Neural progenitor cell (in vitro differentiated cells): ENCODE measurements around the gene PDIA5. TPM values are rescaled to one million over a fixed set of nuclear protein-coding genes. Genes with fewer than 3 reads are reported as not detected.

ENCODE experiments used
- DNase-seq: peaks from one replicate; pipeline ENCODE4 v3.0.0-alpha.2; 2016; ENCODE audit warnings: low spot score
- H2AFZ ChIP-seq: fragments of 200-600 bp; sonication (generic); replicated peaks from 2 replicates; pipeline ENCODE4 v1.6.1; 2016; ENCODE audit warnings: antibody characterized with exemption
- H3F3A ChIP-seq: fragments of 200-600 bp; sonication (generic); 2 replicates; pipeline ENCODE4 v1.6.1; 2016; ENCODE audit warnings: antibody characterized with exemption, low read depth
- H3K27ac ChIP-seq: fragments of 200-600 bp; sonication (generic); 2 replicates; pipeline ENCODE4 v1.5.1; 2016; ENCODE audit warnings: mild to moderate bottlenecking
- H3K27me3 ChIP-seq: fragments of 200-600 bp; sonication (generic); 2 replicates; pipeline ENCODE4 v1.6.1; 2016; ENCODE audit warnings: mild to moderate bottlenecking, moderate library complexity
- H3K36me3 ChIP-seq: fragments of 200-600 bp; sonication (generic); 2 replicates; pipeline ENCODE4 v1.5.1; 2016
- H3K4me1 ChIP-seq: fragments of 200-600 bp; sonication (generic); 2 replicates; pipeline ENCODE4 v1.6.1; 2016; ENCODE audit warnings: mixed run types
- H3K4me2 ChIP-seq: fragments of 200-600 bp; sonication (generic); 2 replicates; pipeline ENCODE4 v1.6.1; 2016
- H3K4me3 ChIP-seq: fragments of 200-600 bp; sonication (generic); 2 replicates; pipeline ENCODE4 v1.5.1; 2016
- H3K79me2 ChIP-seq: fragments of 200-600 bp; sonication (generic); 2 replicates; pipeline ENCODE4 v1.6.1; 2016; ENCODE audit warnings: low read depth
- H3K9ac ChIP-seq: fragments of 200-600 bp; sonication (generic); 2 replicates; pipeline ENCODE4 v1.6.1; 2016
- H3K9me3 ChIP-seq: fragments of 200-600 bp; sonication (generic); 2 replicates; pipeline ENCODE4 v1.5.1; 2016; ENCODE audit warnings: low read depth
- H4K20me1 ChIP-seq: fragments of 200-600 bp; sonication (generic); 2 replicates; pipeline ENCODE4 v1.6.1; 2016; ENCODE audit warnings: low read depth
- H3K27ac Mint-ChIP-seq: 3 replicates; pipeline ENCODE4 v1.8.0; 2021; ENCODE audit warnings: mixed read lengths
- H3K27me3 Mint-ChIP-seq: 2 replicates; pipeline ENCODE4 v1.8.0; 2022; ENCODE audit warnings: low read depth, mild to moderate bottlenecking, inconsistent platforms, moderate library complexity, mixed read lengths; ENCODE audit not compliant: insufficient read depth
- H3K36me3 Mint-ChIP-seq: 3 replicates; pipeline ENCODE4 v1.8.0; 2021; ENCODE audit warnings: mixed read lengths
- H3K4me1 Mint-ChIP-seq: 3 replicates; pipeline ENCODE4 v1.8.0; 2021; ENCODE audit warnings: mixed read lengths
- H3K4me3 Mint-ChIP-seq: 3 replicates; pipeline ENCODE4 v1.8.0; 2021; ENCODE audit warnings: mild to moderate bottlenecking, moderate library complexity, mixed read lengths
- H3K9me3 Mint-ChIP-seq: 3 replicates; pipeline ENCODE4 v1.8.0; 2020; ENCODE audit warnings: mixed read lengths
- CTCF ChIP-seq: fragments of 200-600 bp; sonication (generic); IDR thresholded peaks from 2 replicates; pipeline ENCODE4 v1.5.1; 2017; ENCODE audit warnings: antibody characterized with exemption, mild to moderate bottlenecking
- EZH2 ChIP-seq: fragments of 200-600 bp; sonication (generic); IDR thresholded peaks from 2 replicates; pipeline ENCODE4 v1.6.1; 2017; ENCODE audit warnings: antibody characterized with exemption, mild to moderate bottlenecking, moderate library complexity
- EZH2phosphoT487 ChIP-seq: fragments of 200-600 bp; sonication (generic); IDR thresholded peaks from 2 replicates; pipeline ENCODE4 v1.6.1; 2017; ENCODE audit warnings: antibody characterized with exemption
- total RNA-seq: library from RNA; depleted of rRNA; stranded (reverse); fragments of >200 nt; gene quantifications from 2 replicates; pipeline ENCODE4 v1.2.3, GENCODE V29; 2015; ENCODE audit warnings: low replicate concordance

The PDIA5 gene
- total RNA-seq, 1 donor from 2014 or later: 15.8 TPM

DNA sequence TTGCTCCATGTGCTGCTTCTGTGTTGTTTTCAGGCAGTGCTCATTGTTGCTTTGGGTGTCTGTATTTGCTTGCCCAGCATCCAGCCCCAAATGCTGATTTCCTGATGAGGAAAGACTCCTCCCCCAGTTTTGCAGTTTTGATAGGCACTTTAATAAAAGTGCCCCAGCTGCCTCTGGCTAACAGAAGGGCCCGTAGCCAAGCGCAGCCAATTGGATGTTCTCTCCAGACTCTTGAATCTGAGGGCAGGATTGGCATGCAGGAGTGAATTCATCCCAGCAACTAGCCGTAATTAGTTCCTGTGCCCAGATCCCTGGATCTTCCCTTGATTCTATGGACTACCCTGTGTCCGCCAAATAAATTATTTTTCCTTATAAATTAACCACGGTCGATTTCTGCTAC lies 24.4 kb upstream of the PDIA5 start:
- Mint-ChIP-seq H3K36me3 (no peaks in the 10 kb centered on the region), H3K9me3 (no peaks in the 10 kb centered on the region), H3K4me1 (peaks cover 18% of the 10 kb centered on the region), H3K27ac (no peak overlapping the region), H3K4me3 (no peak overlapping the region), H3K27me3 (no peaks in the 10 kb centered on the region)
- TF ChIP-seq EZH2: no peak
- no peak for TF ChIP-seq CTCF
- TF ChIP-seq EZH2phosphoT487: no peak
- H2AFZ ChIP-seq: no peak overlapping the region
- H3K79me2 ChIP-seq: no peaks in the 10 kb centered on the region
- no peaks in the 10 kb centered on the region for H3K36me3 ChIP-seq
- no peak overlapping the region for H3K27ac ChIP-seq
- no peaks in the 10 kb centered on the region for H3F3A ChIP-seq
- peaks cover 4% of the 10 kb centered on the region for H3K4me1 ChIP-seq
- H3K4me2 ChIP-seq: no peak overlapping the region
- no peak for DNase-seq
- H4K20me1 ChIP-seq: no peaks in the 10 kb centered on the region
- H3K4me3 ChIP-seq: no peak overlapping the region
- H3K27me3 ChIP-seq: peaks cover 2% of the 10 kb centered on the region
- H3K9ac ChIP-seq: no peak overlapping the region
- no peaks in the 10 kb centered on the region for H3K9me3 ChIP-seq

DNA sequence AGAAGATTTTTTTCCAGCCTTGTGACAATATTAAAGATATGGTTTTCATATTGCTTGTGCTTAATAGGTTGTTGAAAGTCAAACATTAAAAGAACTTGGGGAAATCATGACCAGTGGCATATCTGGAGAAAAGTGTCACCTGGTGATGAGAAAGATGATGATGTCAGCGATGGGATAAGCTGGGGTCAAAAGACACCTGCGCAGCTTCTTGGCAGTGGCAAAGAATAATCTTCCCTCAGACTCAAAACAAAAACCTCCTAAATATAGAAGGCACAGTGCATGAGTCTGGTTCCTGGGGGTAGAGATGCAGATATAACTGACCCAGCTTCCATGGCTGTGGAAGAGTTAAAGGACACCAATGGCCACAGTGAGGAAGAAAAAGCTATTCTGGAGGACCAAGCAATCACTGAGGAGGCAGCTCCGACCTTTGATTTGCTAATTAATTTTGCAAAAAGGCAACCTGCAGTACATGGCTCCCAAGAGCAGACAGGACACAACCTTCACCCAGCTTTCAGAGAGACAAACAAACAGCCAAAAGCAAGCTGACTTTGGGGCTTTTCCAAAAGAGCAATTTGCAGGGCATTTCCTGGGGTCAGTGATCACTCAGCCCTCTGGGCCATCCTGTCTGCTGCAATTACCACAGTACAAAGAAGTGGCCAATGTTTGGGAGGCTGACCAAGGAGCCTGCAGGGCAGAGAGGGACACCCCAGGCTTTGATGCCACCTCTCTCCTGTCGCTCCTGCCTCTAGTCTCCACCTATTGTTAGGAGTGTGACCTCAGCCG lies 21.7 kb upstream of the PDIA5 start:
- H3K4me3 Mint-ChIP-seq: no peak overlapping the region
- DNase-seq: no peak
- no peak overlapping the region for H2AFZ ChIP-seq
- peaks cover 15% of the 10 kb centered on the region for H3K4me1 Mint-ChIP-seq
- H3K36me3 ChIP-seq: no peaks in the 10 kb centered on the region
- H3K27ac ChIP-seq: no peak overlapping the region
- H3K79me2 ChIP-seq: no peaks in the 10 kb centered on the region
- H4K20me1 ChIP-seq: no peaks in the 10 kb centered on the region
- H3K36me3 Mint-ChIP-seq: no peaks in the 10 kb centered on the region
- no peaks in the 10 kb centered on the region for H3K9me3 ChIP-seq
- H3K4me2 ChIP-seq: no peak overlapping the region
- H3K9me3 Mint-ChIP-seq: no peaks in the 10 kb centered on the region
- H3F3A ChIP-seq: no peaks in the 10 kb centered on the region
- H3K27me3 Mint-ChIP-seq: no peaks in the 10 kb centered on the region
- peaks cover 4% of the 10 kb centered on the region for H3K4me1 ChIP-seq
- no peak for TF ChIP-seq EZH2
- no peak for TF ChIP-seq CTCF
- no peak for TF ChIP-seq EZH2phosphoT487
- H3K27me3 ChIP-seq: no peaks in the 10 kb centered on the region
- H3K9ac ChIP-seq: no peak overlapping the region
- no peak overlapping the region for H3K27ac Mint-ChIP-seq
- H3K4me3 ChIP-seq: no peak overlapping the region

- H3K79me2 ChIP-seq: no peaks in the 10 kb centered on the region
- H3K27me3 Mint-ChIP-seq: peaks cover 4% of the 10 kb centered on the region
- no peak for DNase-seq
- H3K27me3 ChIP-seq: no peaks in the 10 kb centered on the region
- H3K4me3 ChIP-seq: no peak overlapping the region
- H3K9me3 Mint-ChIP-seq: no peaks in the 10 kb centered on the region
- peaks cover 4% of the 10 kb centered on the region for H3K4me1 ChIP-seq
- no peak overlapping the region for H2AFZ ChIP-seq
- H3K36me3 ChIP-seq: no peaks in the 10 kb centered on the region
- H3K9me3 ChIP-seq: no peaks in the 10 kb centered on the region
- H3K9ac ChIP-seq: no peak overlapping the region
- no peak overlapping the region for H3K27ac ChIP-seq
- H3K36me3 Mint-ChIP-seq: no peaks in the 10 kb centered on the region
- TF ChIP-seq EZH2phosphoT487 (no peak), CTCF (no peak), EZH2 (no peak)
- no peak overlapping the region for H3K27ac Mint-ChIP-seq
- H3F3A ChIP-seq: no peaks in the 10 kb centered on the region
- no peak overlapping the region for H3K4me2 ChIP-seq
- no peak overlapping the region for H3K4me3 Mint-ChIP-seq
- no peaks in the 10 kb centered on the region for H4K20me1 ChIP-seq
- H3K4me1 Mint-ChIP-seq: peaks cover 14% of the 10 kb centered on the region
Observed at GRCh38 chr3:123046262-123047061, 20.4 kb upstream of the PDIA5 start.
